GM21526 (cell line): Measurements from ENCODE around the gene GTF2A1L.

Experiments
- ATAC-seq: cut with Tn5 transposase; IDR thresholded peaks from one replicate; pipeline ENCODE4 v1.9.1; 2021; ENCODE audit warnings: moderate library complexity; ENCODE audit not compliant: unreplicated experiment, low FRiP score

GTF2A1L gene

DNA sequence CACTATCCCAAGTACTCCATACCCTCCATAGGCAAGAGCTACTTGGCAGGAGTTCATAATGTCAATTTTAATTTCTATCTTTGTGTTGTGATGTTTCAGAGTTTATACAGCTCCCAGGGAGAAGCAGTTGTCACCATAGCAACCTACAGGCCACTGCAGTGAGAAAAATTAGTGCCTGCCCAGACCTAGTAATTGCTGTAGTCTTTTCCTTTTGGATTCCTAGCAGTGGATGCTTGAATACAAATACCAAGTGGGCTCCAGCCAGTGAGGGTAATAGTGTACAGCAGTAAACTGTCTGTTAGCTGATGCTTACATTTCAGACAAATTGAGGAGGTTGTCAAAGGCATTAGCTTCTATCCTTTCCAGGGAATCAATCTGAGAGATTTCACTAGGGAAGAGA lies 111.2 kb downstream of the GTF2A1L start:
- ATAC-seq, result no peak
